Upper lobe of right lung (tissue), 1 donor: ENCODE data around the gene FOSL2. TPM values are rescaled to one million over a fixed set of nuclear protein-coding genes. Genes with fewer than 3 reads are reported as not detected.
A peak's percentile ranks its signal among the peaks of the same experiment; 100 is the strongest.

Experiments used
- ATAC-seq: fragments of 200-7000 bp; cut with Tn5 transposase; one replicate; pipeline ENCODE4 v1.9.1; 2020; ENCODE audit warnings: mild to moderate bottlenecking, moderate library complexity
- DNase-seq: peaks from one replicate; pipeline ENCODE4 v3.0.0-alpha.2; 2020
- H3K27ac ChIP-seq: fragments of 200-600 bp; one replicate; pipeline ENCODE4 v1.8.0; 2022
- H3K27me3 ChIP-seq: fragments of 200-600 bp; one replicate; pipeline ENCODE4 v1.8.0; 2022; ENCODE audit warnings: mild to moderate bottlenecking
- H3K36me3 ChIP-seq: fragments of 200-600 bp; one replicate; pipeline ENCODE4 v1.8.0; 2022
- H3K4me1 ChIP-seq: fragments of 200-600 bp; one replicate; pipeline ENCODE4 v1.8.0; 2022
- H3K4me3 ChIP-seq: fragments of 200-600 bp; one replicate; pipeline ENCODE4 v1.8.0; 2022; ENCODE audit warnings: mild to moderate bottlenecking
- H3K9me3 ChIP-seq: fragments of 200-600 bp; one replicate; pipeline ENCODE4 v1.8.0; 2022
- intact Hi-C: fragments of 100-400 bp; cut with DNase I; formaldehyde crosslinking; loops from one replicate; pipeline ENCODE4 v1.11.0; 2022
- total RNA-seq: library from RNA; stranded (reverse); fragmentation: NEBNext Ultra II Directional; extraction: Animal tissue kit (Norgen Biotek cat#: 25700); gene quantifications from one replicate; pipeline ENCODE4 v1.2.1, GENCODE V29; 2021
- TF ChIP-seq, protein P1 (sequence below): fragments of 200-600 bp; IDR thresholded peaks from one replicate; pipeline ENCODE4 v1.8.0; 2022; ENCODE audit warnings: antibody characterized with exemption
- donor health status: DM: no; HTN: yes; CAD: no; lungs with severe emphysema.

Gene FOSL2
- total RNA-seq, 1 donor from 2014 or later: 123 TPM

DNA sequence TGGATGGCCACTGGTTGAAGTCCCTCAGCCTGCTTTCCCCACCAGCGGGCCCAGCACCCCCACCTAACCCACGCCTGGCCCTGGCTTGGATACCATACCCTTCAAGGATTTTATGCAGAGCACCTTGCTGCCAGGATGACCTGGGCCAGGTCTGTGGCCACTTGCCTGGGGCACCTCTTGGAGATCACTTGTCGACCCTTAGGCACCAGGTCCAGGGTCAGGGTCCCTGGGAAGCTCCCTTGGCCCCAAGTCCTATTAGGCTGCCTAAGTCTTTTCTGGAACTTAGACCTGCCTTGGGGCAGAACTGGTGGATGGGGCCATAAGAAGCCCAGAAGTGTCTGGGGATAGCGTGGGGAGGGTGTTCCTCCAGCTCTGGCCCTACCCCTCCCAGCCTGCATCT lies 39.1 kb downstream of the FOSL2 start:
- TF ChIP-seq, protein P1, sequence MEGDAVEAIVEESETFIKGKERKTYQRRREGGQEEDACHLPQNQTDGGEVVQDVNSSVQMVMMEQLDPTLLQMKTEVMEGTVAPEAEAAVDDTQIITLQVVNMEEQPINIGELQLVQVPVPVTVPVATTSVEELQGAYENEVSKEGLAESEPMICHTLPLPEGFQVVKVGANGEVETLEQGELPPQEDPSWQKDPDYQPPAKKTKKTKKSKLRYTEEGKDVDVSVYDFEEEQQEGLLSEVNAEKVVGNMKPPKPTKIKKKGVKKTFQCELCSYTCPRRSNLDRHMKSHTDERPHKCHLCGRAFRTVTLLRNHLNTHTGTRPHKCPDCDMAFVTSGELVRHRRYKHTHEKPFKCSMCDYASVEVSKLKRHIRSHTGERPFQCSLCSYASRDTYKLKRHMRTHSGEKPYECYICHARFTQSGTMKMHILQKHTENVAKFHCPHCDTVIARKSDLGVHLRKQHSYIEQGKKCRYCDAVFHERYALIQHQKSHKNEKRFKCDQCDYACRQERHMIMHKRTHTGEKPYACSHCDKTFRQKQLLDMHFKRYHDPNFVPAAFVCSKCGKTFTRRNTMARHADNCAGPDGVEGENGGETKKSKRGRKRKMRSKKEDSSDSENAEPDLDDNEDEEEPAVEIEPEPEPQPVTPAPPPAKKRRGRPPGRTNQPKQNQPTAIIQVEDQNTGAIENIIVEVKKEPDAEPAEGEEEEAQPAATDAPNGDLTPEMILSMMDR: no peak
- no peaks in the 10 kb centered on the region for H3K27me3 ChIP-seq
- no peak overlapping the region for H3K4me3 ChIP-seq
- no peak for DNase-seq
- no peak overlapping the region for H3K27ac ChIP-seq
- no peaks in the 10 kb centered on the region for H3K36me3 ChIP-seq
- ATAC-seq: no peak
- no peaks in the 10 kb centered on the region for H3K4me1 ChIP-seq
- intact Hi-C loops: no loop called here
- H3K9me3 ChIP-seq: no peaks in the 10 kb centered on the region

DNA sequence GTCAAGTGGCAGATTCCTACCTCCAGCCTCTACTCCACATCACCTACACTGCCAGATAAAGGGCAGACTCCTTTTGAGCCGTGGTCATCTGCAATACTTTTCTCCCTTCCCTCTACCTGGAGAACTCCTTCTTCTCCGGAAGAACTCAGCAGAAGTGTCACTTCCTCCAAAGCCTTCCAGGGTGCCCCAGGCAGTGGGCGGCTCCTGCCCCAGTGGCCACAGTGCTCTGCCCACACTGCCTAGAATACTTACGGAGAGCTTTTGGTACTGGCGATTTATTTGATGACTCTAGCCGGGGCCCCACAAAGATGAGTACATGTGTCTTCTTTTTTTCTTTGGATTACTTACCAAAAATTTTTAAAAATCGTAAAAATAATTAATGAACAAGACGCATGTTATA lies 39.7 kb downstream of the FOSL2 start:
- Histone ChIP-seq H3K27ac (no peak overlapping the region), H3K4me3 (no peak overlapping the region), H3K9me3 (no peaks in the 10 kb centered on the region), H3K27me3 (no peaks in the 10 kb centered on the region), H3K4me1 (no peaks in the 10 kb centered on the region), H3K36me3 (no peaks in the 10 kb centered on the region)
- DNase-seq (no peak), ATAC-seq (peak; percentile 59)
- TF ChIP-seq, protein P1: no peak
- intact Hi-C loops: no loop called here

DNA sequence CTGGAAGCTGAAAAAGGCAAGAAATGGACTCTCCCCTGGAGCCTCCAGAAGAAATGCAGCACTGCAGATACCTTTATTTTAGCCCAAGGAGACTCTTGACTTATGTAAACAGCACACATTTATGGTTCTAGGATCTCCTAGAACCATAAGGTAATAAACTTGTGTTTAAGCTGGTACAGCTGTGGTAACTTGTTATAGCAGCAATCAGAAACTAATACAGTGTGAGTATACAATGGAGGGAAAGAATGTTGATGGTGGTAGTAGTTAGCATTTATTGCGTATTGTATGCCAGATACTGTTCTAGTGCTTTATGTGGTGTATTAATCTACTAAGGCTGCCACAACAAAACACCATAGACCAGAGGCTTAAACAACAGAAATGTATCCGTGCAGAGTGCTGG lies 40.6 kb downstream of the FOSL2 start:
- H3K4me3 ChIP-seq: no peak overlapping the region
- intact Hi-C loops: no loop called here
- no peak for DNase-seq
- H3K36me3 ChIP-seq: no peaks in the 10 kb centered on the region
- no peaks in the 10 kb centered on the region for H3K27me3 ChIP-seq
- no peak for ATAC-seq
- TF ChIP-seq, protein P1: no peak
- H3K27ac ChIP-seq: no peak overlapping the region
- H3K4me1 ChIP-seq: no peaks in the 10 kb centered on the region
- no peaks in the 10 kb centered on the region for H3K9me3 ChIP-seq

DNA sequence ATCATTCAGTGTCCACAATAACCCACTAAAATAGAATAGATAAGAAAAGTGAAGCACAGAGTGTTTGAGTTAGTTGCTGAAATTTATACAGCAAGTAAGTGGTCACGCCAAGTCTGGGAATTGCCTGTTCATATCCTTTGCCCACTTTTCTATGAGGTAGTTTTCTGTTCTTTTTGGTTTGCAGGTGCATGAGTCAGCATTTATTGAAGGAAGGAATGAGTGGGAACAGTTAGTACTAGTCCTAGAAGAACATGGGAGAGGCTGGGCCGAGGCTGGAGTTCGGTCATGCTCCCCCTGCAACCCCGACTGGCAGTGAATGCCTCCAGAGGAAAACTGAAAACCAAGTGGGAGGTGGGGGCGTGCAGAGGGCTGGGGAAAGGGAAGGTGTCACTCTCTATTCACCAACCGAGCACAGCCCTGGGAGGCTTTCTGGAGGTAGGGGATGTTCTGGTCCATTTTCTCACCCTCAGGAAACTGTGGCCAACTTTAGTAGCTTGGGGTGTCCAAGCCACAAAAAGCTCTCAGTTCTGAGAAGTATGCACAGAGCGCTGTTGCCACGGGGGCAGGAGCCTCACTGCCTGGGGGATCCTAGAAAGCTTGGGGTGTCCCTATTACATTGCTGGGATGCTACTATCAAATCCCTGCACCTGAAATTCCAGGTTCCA lies 41.4 kb downstream of the FOSL2 start:
- TF ChIP-seq, protein P1: no peak

DNA sequence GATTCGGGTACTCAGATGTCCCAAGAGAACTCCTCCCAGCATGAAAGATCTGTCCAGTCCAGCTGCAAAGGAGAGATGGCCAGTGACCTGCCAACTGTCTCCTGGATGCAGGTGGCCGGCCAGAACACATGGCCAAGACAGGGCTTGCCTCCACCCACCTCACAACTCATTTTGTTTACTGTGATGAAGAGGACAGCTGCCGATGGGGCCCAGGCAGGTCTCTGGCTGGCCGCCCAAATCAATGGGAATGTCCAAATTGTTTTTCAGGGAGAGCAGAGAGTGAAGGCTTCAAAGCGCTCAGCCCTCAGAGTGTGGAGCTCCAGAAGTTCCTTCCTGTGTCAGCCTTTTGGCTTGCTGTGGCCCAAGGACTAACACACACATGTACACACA lies 41.9 kb downstream of the FOSL2 start:
- Histone ChIP-seq H3K4me1 (no peaks in the 10 kb centered on the region), H3K36me3 (no peaks in the 10 kb centered on the region), H3K27me3 (no peaks in the 10 kb centered on the region), H3K4me3 (no peak overlapping the region), H3K27ac (no peak overlapping the region), H3K9me3 (no peaks in the 10 kb centered on the region)
- no peak for DNase-seq
- TF ChIP-seq, protein P1: no peak
- ATAC-seq: no peak
- intact Hi-C loops: no loop called here

More for the DNA sequence above, 41.4 kb downstream of the FOSL2 start:
- no peak for ATAC-seq
- no peak overlapping the region for H3K4me3 ChIP-seq
- no peaks in the 10 kb centered on the region for H3K27me3 ChIP-seq
- no peaks in the 10 kb centered on the region for H3K4me1 ChIP-seq
- intact Hi-C loops: no loop called here
- H3K27ac ChIP-seq: no peak overlapping the region
- H3K9me3 ChIP-seq: no peaks in the 10 kb centered on the region
- DNase-seq: no peak
- no peaks in the 10 kb centered on the region for H3K36me3 ChIP-seq

DNA sequence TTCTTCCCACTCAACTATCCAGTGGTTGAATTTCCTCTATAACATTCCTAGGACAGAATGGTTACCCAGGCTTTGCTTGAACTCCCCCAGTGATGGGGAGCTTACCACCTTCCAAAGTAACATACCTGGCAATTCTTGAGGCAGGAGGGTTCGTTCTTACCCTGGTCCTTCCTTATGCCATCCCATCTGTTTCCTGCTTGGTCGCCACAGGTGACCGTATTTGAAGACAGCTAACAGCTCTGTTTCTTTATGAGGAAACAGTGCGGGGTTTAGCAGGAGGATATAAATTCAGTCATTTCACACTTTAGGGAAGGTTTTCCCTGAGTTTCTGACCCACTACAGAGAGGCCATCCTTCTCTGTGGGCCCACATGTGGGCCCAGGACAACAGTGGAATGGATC lies 42.6 kb downstream of the FOSL2 start:
- Histone ChIP-seq H3K36me3 (no peaks in the 10 kb centered on the region), H3K9me3 (no peaks in the 10 kb centered on the region), H3K4me1 (no peaks in the 10 kb centered on the region), H3K27me3 (no peaks in the 10 kb centered on the region), H3K4me3 (no peak overlapping the region), H3K27ac (no peak overlapping the region)
- intact Hi-C loops: no loop called here
- ATAC-seq: no peak
- TF ChIP-seq, protein P1: no peak
- DNase-seq: no peak
